Measurements from ENCODE around the gene FSTL3.
"Not testable (repeated sequence)": the region's sequence is repeated elsewhere in the genome, so short reads cannot be mapped to it uniquely, and the experiment has no call there.

The FSTL3 gene

GRCh38 chr19:676339-677105, at the start of gene FSTL3:
FSTL3 (plus strand) TSS chr19:676392; CDS start chr19:676424, 32 bp downstream.
- TF ChIP-seq CTCF (IDR thresholded peaks at IDR 0.05; ENCODE audit: low read depth, low read length, missing control alignments) = no peak
- peaks cover 11% of the 10 kb centered on the region for H3K36me3 ChIP-seq (replicated peaks)
- H3K27ac ChIP-seq = peak within 1 kb of the TSS; percentile 93
- in situ Hi-C loops (cut with HindIII; ENCODE audit: low pct_ligation_motif_present, low sequenced_read_pairs) = no loop called here
- no peaks in the 10 kb centered on the region for H3K27me3 ChIP-seq (replicated peaks)
- peak; percentile 25 for DNase-seq
- peak within 1 kb of the TSS; percentile 81 for H3K4me3 ChIP-seq (ENCODE audit: low read depth, low read length)

GRCh38 chr19:626566-626965, 49.6 kb upstream of the FSTL3 start:
- peaks cover 55% of the 10 kb centered on the region for H3K36me3 ChIP-seq (replicated peaks)
- in situ Hi-C loops (cut with HindIII; ENCODE audit: low pct_ligation_motif_present, low sequenced_read_pairs); H3K27ac ChIP-seq; DNase-seq; H3K27me3 ChIP-seq (replicated peaks); H3K4me3 ChIP-seq (ENCODE audit: low read depth, low read length): not testable (repeated sequence)

DNA sequence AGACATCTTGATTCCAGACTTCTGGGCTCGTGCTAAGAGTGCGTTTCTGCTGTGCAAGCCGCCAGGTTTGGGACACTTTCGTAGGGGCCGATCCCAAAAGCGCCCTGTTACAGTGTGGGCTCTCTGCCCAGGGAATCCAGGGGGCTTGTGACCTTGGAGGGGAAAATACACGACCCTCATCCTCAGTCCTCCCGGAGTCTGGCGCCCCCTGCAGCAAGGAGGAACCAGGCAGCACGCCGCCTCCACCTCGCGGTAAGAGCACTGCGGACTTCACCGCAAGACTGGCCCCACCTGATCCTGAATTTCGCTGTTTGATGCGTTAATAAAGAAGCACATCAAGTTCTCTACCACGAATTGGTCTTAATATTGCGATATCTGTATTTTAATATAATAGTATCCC, 48.0 kb upstream of the FSTL3 start:
- DNase-seq = no peak
- peak; percentile 59 for TF ChIP-seq CTCF (IDR thresholded peaks at IDR 0.05; ENCODE audit: low read depth, low read length, missing control alignments)
- Histone ChIP-seq H3K36me3 (replicated peaks) (peaks cover 41% of the 10 kb centered on the region), H3K4me3 (ENCODE audit: low read depth, low read length) (no peak overlapping the region), H3K27me3 (replicated peaks) (no peaks in the 10 kb centered on the region), H3K27ac (no peak overlapping the region)
- in situ Hi-C loops (cut with HindIII; ENCODE audit: low pct_ligation_motif_present, low sequenced_read_pairs) = no loop called here

- DNase-seq; H3K27me3 ChIP-seq (replicated peaks); H3K27ac ChIP-seq; in situ Hi-C loops (cut with HindIII; ENCODE audit: low pct_ligation_motif_present, low sequenced_read_pairs); H3K4me3 ChIP-seq (ENCODE audit: low read depth, low read length): not testable (repeated sequence)
- peaks cover 37% of the 10 kb centered on the region for H3K36me3 ChIP-seq (replicated peaks)
Observed at GRCh38 chr19:629515-629914, 46.7 kb upstream of the FSTL3 start.

DNA sequence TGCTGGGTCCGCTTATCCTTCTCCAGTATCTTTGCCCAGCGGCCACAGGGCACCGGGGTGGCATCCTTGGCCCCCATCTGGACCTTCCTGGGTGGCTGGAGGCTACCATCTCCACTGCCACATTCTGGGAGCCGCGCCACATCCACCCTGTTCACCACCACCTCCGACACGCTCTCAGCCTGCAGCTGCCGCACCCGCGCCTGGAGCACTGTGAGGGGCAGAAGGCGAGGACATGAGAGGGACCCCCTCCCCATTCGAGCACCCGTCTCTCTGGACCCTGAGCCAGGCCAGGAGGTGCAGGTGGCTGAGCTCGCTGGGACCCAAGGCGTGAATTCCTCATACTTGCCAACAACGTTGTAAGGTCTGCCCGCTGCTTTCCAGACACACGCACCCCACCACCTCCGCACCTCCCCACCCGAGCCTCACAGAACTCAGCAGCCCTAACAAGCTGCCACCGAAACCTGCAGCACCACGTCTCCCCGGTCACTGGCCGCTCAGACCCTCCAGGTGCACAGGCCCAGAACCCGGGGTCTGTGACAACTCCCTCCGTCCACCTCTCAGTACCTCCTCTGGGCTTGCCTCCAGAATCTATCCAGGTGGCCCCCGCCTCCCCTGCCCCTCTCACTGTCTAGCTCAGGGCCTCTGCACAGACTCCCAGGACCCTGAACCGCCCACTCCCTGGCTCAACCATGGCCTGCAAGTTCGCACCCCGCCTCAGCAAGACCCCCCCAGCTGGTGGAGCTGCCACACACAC, 46.1 kb upstream of the FSTL3 start:
- H3K4me3 ChIP-seq (ENCODE audit: low read depth, low read length) = no peak overlapping the region

DNA sequence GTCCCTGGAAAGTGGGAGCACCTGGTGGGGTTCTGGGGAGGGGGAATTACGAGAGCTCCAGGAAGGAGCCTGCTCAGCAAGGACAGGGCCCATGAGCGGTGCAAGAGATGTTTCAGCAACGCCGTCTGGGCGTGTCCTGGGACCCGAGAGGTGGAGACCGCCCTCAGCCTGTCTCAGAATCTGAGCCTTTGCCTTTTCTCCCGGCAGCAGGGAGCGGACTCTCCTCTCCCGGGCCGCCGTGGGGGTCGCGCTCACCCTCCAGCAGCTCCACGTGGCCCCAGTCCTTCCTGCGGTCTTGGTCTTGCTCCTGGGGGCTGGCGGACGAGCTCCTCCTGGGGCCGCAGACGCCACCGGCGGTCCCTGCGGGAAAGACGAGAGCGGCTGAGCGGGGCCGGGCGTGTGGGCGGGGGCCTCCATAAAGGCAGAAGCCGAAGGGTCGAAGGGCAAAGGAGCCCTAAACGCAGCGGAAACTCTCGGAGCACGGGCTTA, 43.6 kb upstream of the FSTL3 start:
- peaks cover 21% of the 10 kb centered on the region for H3K36me3 ChIP-seq (replicated peaks)
- peak overlapping the region; percentile 81 for H3K4me3 ChIP-seq (ENCODE audit: low read depth, low read length)
- H3K27ac ChIP-seq = peak overlapping the region; percentile 94
- in situ Hi-C loops (cut with HindIII; ENCODE audit: low pct_ligation_motif_present, low sequenced_read_pairs) = no loop called here
- H3K27me3 ChIP-seq (replicated peaks) = no peaks in the 10 kb centered on the region
- DNase-seq = peak; percentile 75
- no peak for TF ChIP-seq CTCF (IDR thresholded peaks at IDR 0.05; ENCODE audit: low read depth, low read length, missing control alignments)

More for the DNA sequence above, 46.1 kb upstream of the FSTL3 start:
- no peak for TF ChIP-seq CTCF (IDR thresholded peaks at IDR 0.05; ENCODE audit: low read depth, low read length, missing control alignments)
- in situ Hi-C loops (cut with HindIII; ENCODE audit: low pct_ligation_motif_present, low sequenced_read_pairs) = no loop called here
- no peak for DNase-seq
- H3K36me3 ChIP-seq (replicated peaks) = peaks cover 32% of the 10 kb centered on the region
- no peaks in the 10 kb centered on the region for H3K27me3 ChIP-seq (replicated peaks)
- H3K27ac ChIP-seq = no peak overlapping the region

Data from brain microvascular endothelial cell (primary cell).